Tibial nerve (tissue), 4 donors: ENCODE results near the gene IDH3A.

Source experiments
- EP300 ChIP-seq, 2 donors: sonication (generic); formaldehyde crosslinking; IDR thresholded peaks; one replicate each; pipeline ENCODE4 v1.6.1; 2017; ENCODE audit warnings: antibody characterized with exemption in 2 of 2, mild to moderate bottlenecking in 1 of 2
- POLR2A ChIP-seq, 2 donors: fragments of 450-650 bp; IDR thresholded peaks; one replicate each; pipeline ENCODE4 v1.6.1; 2017; ENCODE audit warnings: antibody characterized with exemption in 2 of 2, mild to moderate bottlenecking in 2 of 2, moderate library complexity in 2 of 2
- TF ChIP-seq, protein P1 (sequence below), 5 experiments: fragments of 200-600 bp in 3 of 5; fragments of 450-650 bp in 2 of 5; sonication (generic) in 3 of 5; IDR thresholded peaks; one replicate each; pipeline ENCODE4 v1.5.1; 2016 to 2019; ENCODE audit warnings: antibody characterized with exemption in 5 of 5, mild to moderate bottlenecking in 3 of 5, moderate library complexity in 2 of 5

DNA sequence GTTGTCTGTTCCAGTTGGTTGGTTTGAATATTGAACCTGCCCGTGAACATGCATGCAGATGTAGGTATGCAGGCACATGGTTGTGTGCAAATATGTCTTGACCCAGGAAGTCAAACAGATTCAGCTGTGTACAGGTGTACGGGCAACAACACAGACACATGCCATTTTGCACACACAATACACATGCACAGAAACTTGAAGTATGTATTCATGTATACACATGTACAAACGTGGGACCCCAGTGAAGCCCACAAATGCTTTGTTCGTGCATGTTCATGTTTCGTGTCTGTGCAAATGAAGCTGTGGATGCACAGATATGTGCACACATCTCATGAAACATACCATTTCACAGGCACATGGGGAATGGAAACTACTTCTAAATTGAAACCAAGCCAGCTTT, 30.7 kb downstream of the IDH3A start:
- TF ChIP-seq, protein P1, sequence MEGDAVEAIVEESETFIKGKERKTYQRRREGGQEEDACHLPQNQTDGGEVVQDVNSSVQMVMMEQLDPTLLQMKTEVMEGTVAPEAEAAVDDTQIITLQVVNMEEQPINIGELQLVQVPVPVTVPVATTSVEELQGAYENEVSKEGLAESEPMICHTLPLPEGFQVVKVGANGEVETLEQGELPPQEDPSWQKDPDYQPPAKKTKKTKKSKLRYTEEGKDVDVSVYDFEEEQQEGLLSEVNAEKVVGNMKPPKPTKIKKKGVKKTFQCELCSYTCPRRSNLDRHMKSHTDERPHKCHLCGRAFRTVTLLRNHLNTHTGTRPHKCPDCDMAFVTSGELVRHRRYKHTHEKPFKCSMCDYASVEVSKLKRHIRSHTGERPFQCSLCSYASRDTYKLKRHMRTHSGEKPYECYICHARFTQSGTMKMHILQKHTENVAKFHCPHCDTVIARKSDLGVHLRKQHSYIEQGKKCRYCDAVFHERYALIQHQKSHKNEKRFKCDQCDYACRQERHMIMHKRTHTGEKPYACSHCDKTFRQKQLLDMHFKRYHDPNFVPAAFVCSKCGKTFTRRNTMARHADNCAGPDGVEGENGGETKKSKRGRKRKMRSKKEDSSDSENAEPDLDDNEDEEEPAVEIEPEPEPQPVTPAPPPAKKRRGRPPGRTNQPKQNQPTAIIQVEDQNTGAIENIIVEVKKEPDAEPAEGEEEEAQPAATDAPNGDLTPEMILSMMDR (IDR thresholded peaks at IDR 0.05), result no peak
- TF ChIP-seq POLR2A (IDR thresholded peaks at IDR 0.05) (no peak), EP300 (IDR thresholded peaks at IDR 0.05) (no peak)
